GM19043 (cell line): ENCODE results near the gene ITPRIPL2.

Source experiments
- ATAC-seq: cut with Tn5 transposase; IDR thresholded peaks from one replicate; pipeline ENCODE4 v1.9.1; 2021; ENCODE audit warnings: low read depth; ENCODE audit not compliant: unreplicated experiment

ITPRIPL2 gene

DNA sequence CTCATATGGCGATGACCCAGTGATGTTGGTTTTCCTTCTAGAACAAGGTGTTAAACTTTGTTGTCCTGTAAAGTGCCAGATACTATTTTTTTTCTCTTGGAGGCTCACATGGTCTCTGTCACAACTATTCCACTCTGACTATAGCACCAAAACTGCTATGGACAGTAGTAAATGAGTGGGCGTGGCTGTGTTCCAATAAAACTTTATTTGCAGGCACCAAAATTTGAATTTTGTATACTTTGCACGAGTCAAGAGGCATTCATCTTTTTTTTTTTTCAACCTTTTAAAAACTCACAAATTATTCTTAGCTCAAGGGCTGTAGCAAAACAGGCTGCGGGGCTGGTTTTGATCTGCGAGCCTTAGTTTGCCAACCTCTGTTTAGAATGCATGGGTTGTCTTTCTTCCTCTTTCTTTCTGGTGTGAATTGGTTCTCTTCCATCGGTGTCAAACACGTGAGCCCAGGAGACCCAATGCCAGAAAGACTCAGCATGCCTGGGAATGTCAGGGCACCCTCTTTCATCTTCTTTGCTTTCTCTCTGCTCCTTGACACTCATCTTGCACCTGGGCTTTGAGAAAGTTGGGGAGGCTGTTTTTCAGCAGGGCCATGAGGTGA is 56.4 kb downstream of the ITPRIPL2 start:
- ATAC-seq, result no peak
